Liver (tissue), 3 donors: ENCODE results near the gene CA5A.

Experiments used
- EGR1 ChIP-seq, 2 donors: IDR thresholded peaks; 2 replicates each; pipeline ENCODE4 v1.6.1; 2016 to 2018; ENCODE audit warnings: antibody characterized with exemption in 2 of 2, low read depth in 2 of 2
- FOXA2 ChIP-seq: IDR thresholded peaks from 2 replicates; pipeline ENCODE4 v1.6.1; 2016; ENCODE audit warnings: antibody characterized with exemption
- SP1 ChIP-seq: IDR thresholded peaks from 2 replicates; pipeline ENCODE4 v1.6.1; 2018; ENCODE audit warnings: antibody characterized with exemption, mild to moderate bottlenecking
- TAF1 ChIP-seq: conservative IDR thresholded peaks from 2 replicates; pipeline ENCODE4 v1.6.1; 2016; ENCODE audit warnings: antibody characterized with exemption, mild to moderate bottlenecking
- YY1 ChIP-seq: IDR thresholded peaks from 2 replicates; pipeline ENCODE4 v1.6.1; 2016; ENCODE audit warnings: antibody characterized with exemption, mild to moderate bottlenecking
- TF ChIP-seq, protein P1 (sequence below): fragments of 150-350 bp; IDR thresholded peaks from 2 replicates; pipeline ENCODE4 v1.5.1; 2017; ENCODE audit warnings: improper control_type of control experiment, low read depth, low read length; ENCODE audit not compliant: missing input control
- TF ChIP-seq, protein P2 (sequence below): IDR thresholded peaks from 2 replicates; pipeline ENCODE4 v1.6.1; 2016; ENCODE audit warnings: antibody characterized with exemption
- TF ChIP-seq, protein P3 (sequence below): IDR thresholded peaks from 2 replicates; pipeline ENCODE4 v1.6.1; 2016; ENCODE audit warnings: antibody characterized with exemption
- donor health status: healthy.
- donor health status: healthy.

DNA sequence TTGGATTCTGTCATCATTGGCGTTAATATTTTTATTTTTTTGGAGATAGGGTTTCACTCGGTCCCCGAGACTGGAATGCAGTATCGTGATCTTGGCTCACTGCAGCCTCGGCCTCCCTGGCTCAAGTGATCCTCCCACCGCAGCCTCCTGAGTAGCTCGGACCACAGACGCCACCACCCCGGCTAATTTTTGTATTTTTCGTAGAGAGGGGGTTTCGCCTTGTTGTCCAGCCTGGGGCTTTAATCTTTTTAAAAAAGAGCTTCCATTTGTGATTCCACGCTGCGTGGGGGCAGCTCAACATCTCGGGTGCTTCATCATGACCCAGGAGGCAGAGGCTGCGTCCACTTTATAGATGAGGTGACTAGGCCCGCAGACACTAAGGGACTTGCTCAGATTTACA, 16.4 kb upstream of the CA5A start:
- TF ChIP-seq EGR1 (IDR thresholded peaks at IDR 0.05; ENCODE audit: low read depth in 2 of 2) (no peak), SP1 (no peak), YY1 (no peak), FOXA2 (no peak), TAF1 (no peak)
- TF ChIP-seq, protein P1, sequence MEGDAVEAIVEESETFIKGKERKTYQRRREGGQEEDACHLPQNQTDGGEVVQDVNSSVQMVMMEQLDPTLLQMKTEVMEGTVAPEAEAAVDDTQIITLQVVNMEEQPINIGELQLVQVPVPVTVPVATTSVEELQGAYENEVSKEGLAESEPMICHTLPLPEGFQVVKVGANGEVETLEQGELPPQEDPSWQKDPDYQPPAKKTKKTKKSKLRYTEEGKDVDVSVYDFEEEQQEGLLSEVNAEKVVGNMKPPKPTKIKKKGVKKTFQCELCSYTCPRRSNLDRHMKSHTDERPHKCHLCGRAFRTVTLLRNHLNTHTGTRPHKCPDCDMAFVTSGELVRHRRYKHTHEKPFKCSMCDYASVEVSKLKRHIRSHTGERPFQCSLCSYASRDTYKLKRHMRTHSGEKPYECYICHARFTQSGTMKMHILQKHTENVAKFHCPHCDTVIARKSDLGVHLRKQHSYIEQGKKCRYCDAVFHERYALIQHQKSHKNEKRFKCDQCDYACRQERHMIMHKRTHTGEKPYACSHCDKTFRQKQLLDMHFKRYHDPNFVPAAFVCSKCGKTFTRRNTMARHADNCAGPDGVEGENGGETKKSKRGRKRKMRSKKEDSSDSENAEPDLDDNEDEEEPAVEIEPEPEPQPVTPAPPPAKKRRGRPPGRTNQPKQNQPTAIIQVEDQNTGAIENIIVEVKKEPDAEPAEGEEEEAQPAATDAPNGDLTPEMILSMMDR: no peak
- TF ChIP-seq, protein P2, sequence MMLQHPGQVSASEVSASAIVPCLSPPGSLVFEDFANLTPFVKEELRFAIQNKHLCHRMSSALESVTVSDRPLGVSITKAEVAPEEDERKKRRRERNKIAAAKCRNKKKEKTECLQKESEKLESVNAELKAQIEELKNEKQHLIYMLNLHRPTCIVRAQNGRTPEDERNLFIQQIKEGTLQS: no peak
- TF ChIP-seq, protein P3, sequence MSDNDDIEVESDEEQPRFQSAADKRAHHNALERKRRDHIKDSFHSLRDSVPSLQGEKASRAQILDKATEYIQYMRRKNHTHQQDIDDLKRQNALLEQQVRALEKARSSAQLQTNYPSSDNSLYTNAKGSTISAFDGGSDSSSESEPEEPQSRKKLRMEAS: no peak
